ENCODE measurements around the gene ZNF219. TPM values are rescaled to one million over a fixed set of nuclear protein-coding genes. Genes with fewer than 3 reads are reported as not detected.

Gene ZNF219
- total and polyA plus RNA-seq, 2 of the 13 experiments (the other 11 are each of a cell fraction or from before 2014, with no cell fraction given), result 34.5 to 36.6 TPM

GRCh38 chr14:21095430-21096205 lies 2.8 kb downstream of the ZNF219 start (continued):
- TF ChIP-seq MIER3 (CRISPR knock-in tag; IDR thresholded peaks at IDR 0.05; ENCODE audit: borderline replicate concordance) (no peak), MNT (IDR thresholded peaks at IDR 0.05) (no peak), PATZ1 (CRISPR knock-in tag; IDR thresholded peaks at IDR 0.05) (peak; percentile 23; the same call in 1 of the 2 replicates), RXRA (CRISPR knock-in tag; IDR thresholded peaks at IDR 0.05) (no peak), SRY (CRISPR knock-in tag; IDR thresholded peaks at IDR 0.05) (no peak), ZNF674 (CRISPR knock-in tag; IDR thresholded peaks at IDR 0.05; ENCODE audit: low read depth) (no peak), ZMAT3 (CRISPR knock-in tag; conservative IDR thresholded peaks at IDR 0.05) (no peak), NCOR1 (IDR thresholded peaks at IDR 0.05; ENCODE audit: borderline replicate concordance, low read length) (no peak), TEAD3 (CRISPR knock-in tag; optimal IDR thresholded peaks at IDR 0.05; ENCODE audit: borderline replicate concordance) (no peak), MAF1 (CRISPR knock-in tag; IDR thresholded peaks at IDR 0.05; ENCODE audit: borderline replicate concordance) (no peak), SRF (IDR thresholded peaks at IDR 0.05; ENCODE audit: low read depth, low read length) (no peak), HNF4G (IDR thresholded peaks at IDR 0.05; ENCODE audit: borderline replicate concordance, low read depth, low read length) (no peak), HNF4G (CRISPR knock-in tag; IDR thresholded peaks at IDR 0.05; ENCODE audit: borderline replicate concordance, low read depth) (no peak), ONECUT2 (CRISPR knock-in tag; IDR thresholded peaks at IDR 0.05) (no peak), MZF1 (CRISPR knock-in tag; IDR thresholded peaks at IDR 0.05; ENCODE audit: borderline replicate concordance) (no peak), ZNF704 (CRISPR knock-in tag; IDR thresholded peaks at IDR 0.05; ENCODE audit: borderline replicate concordance) (no peak), GATAD2A (CRISPR knock-in tag; IDR thresholded peaks at IDR 0.05) (peak; percentile 38; the same call in 1 of the 2 replicates), ZNF740 (CRISPR knock-in tag; IDR thresholded peaks at IDR 0.05) (no peak), ZSCAN22 (CRISPR knock-in tag; IDR thresholded peaks at IDR 0.05) (no peak), ZIK1 (CRISPR knock-in tag; IDR thresholded peaks at IDR 0.05; ENCODE audit: borderline replicate concordance, low read depth) (no peak), ZBTB1 (CRISPR knock-in tag; IDR thresholded peaks at IDR 0.05; ENCODE audit: borderline replicate concordance) (no peak), THAP11 (CRISPR knock-in tag; IDR thresholded peaks at IDR 0.05) (peak; percentile 35; the same call in 1 of the 2 replicates), SNAI1 (CRISPR knock-in tag; IDR thresholded peaks at IDR 0.05; ENCODE audit: borderline replicate concordance) (no peak), ZNF329 (CRISPR knock-in tag; IDR thresholded peaks at IDR 0.05; ENCODE audit: low read depth) (no peak), ZNF253 (CRISPR knock-in tag; IDR thresholded peaks at IDR 0.05; ENCODE audit: borderline replicate concordance) (no peak), TMF1 (CRISPR knock-in tag; IDR thresholded peaks at IDR 0.05; ENCODE audit: low read depth) (no peak), ZNF7 (CRISPR knock-in tag; IDR thresholded peaks at IDR 0.05) (peak; percentile 32; the same call in 1 of the 2 replicates), ZMYM2 (CRISPR knock-in tag; IDR thresholded peaks at IDR 0.05) (no peak)

All from HepG2 (cell line).